Osteoblast (primary cell): ENCODE measurements around the gene AIF1. TPM values are rescaled to one million over a fixed set of nuclear protein-coding genes. Genes with fewer than 3 reads are reported as not detected.

Experiments used
- DNase-seq: peaks from one replicate; pipeline ENCODE4 v3.0.0; 2011; ENCODE audit warnings: low spot score, mixed read lengths; ENCODE audit not compliant: insufficient read length; ENCODE audit errors: missing footprints
- H2AFZ ChIP-seq: 2 replicates; pipeline ENCODE4 v1.6.0; 2011; ENCODE audit warnings: mild to moderate bottlenecking, low read length
- H3K27ac ChIP-seq: 2 replicates; pipeline ENCODE4 v1.5.1; 2011; ENCODE audit warnings: mild to moderate bottlenecking, low read depth, low read length, moderate library complexity
- H3K27me3 ChIP-seq: 2 replicates; pipeline ENCODE4 v1.6.0; 2012; ENCODE audit warnings: mild to moderate bottlenecking, control low read depth, inconsistent platforms, low read length, moderate library complexity; ENCODE audit not compliant: insufficient read depth
- H3K36me3 ChIP-seq: 2 replicates; pipeline ENCODE4 v1.5.1; 2011; ENCODE audit warnings: mild to moderate bottlenecking, low read length, control low read depth, moderate library complexity; ENCODE audit not compliant: insufficient read depth
- H3K4me1 ChIP-seq: 2 replicates; pipeline ENCODE4 v1.5.1; 2011; ENCODE audit warnings: mild to moderate bottlenecking, low read length, control low read depth, moderate library complexity; ENCODE audit not compliant: insufficient read depth
- H3K4me2 ChIP-seq: 2 replicates; pipeline ENCODE4 v1.6.0; 2011; ENCODE audit warnings: mild to moderate bottlenecking, low read length; ENCODE audit not compliant: insufficient read depth
- H3K4me3 ChIP-seq: fragments of 200-600 bp; sonication (generic); 3 replicates; pipeline ENCODE4 v1.5.1; 2012; ENCODE audit warnings: mild to moderate bottlenecking, low read length, inconsistent platforms; ENCODE audit not compliant: insufficient read depth
- H3K79me2 ChIP-seq: 2 replicates; pipeline ENCODE4 v1.6.0; 2012; ENCODE audit warnings: mild to moderate bottlenecking, low read length, control low read depth, inconsistent platforms; ENCODE audit not compliant: insufficient read depth
- H3K9me3 ChIP-seq: 2 replicates; pipeline ENCODE4 v1.5.1; 2011; ENCODE audit warnings: low read depth, low read length, control low read depth
- H4K20me1 ChIP-seq: 2 replicates; pipeline ENCODE4 v1.6.0; 2012; ENCODE audit warnings: mild to moderate bottlenecking, low read length, control low read depth; ENCODE audit not compliant: insufficient read depth
- CTCF ChIP-seq: IDR thresholded peaks from 2 replicates; pipeline ENCODE4 v1.5.1; 2011; ENCODE audit warnings: mild to moderate bottlenecking, low read depth, low read length, moderate library complexity; ENCODE audit errors: extremely low read depth
- total RNA-seq: library from RNA; depleted of rRNA; stranded (reverse); fragments of >200 nt; gene quantifications from 2 replicates; pipeline ENCODE4 v1.2.3, GENCODE V29; 2012

AIF1 gene
- total RNA-seq, 1 donor: 0.36 TPM

- H3K79me2 ChIP-seq: no peaks in the 10 kb centered on the region
- no peak overlapping the region for H2AFZ ChIP-seq
- H3K36me3 ChIP-seq: no peaks in the 10 kb centered on the region
- H3K27me3 ChIP-seq: no peaks in the 10 kb centered on the region
- peak; percentile 80 for DNase-seq
- TF ChIP-seq CTCF: no peak
- peaks cover 2% of the 10 kb centered on the region for H3K4me1 ChIP-seq
- H3K4me2 ChIP-seq: no peak overlapping the region
- H4K20me1 ChIP-seq: no peaks in the 10 kb centered on the region
- no peak overlapping the region for H3K4me3 ChIP-seq
- no peak overlapping the region for H3K27ac ChIP-seq
- no peaks in the 10 kb centered on the region for H3K9me3 ChIP-seq
These were observed 40.6 kb upstream of the AIF1 start for GRCh38 chr6:31574106-31575061.

- no peaks in the 10 kb centered on the region for H3K36me3 ChIP-seq
- H3K4me3 ChIP-seq: peak within 1 kb of the TSS; percentile 23
- DNase-seq: peak; percentile 92
- no peaks in the 10 kb centered on the region for H3K9me3 ChIP-seq
- peak within 1 kb of the TSS; percentile 7 for H2AFZ ChIP-seq
- no peaks in the 10 kb centered on the region for H3K27me3 ChIP-seq
- TF ChIP-seq CTCF: no peak
- H3K27ac ChIP-seq: no peak within 1 kb of the TSS
- H4K20me1 ChIP-seq: no peaks in the 10 kb centered on the region
- no peaks in the 10 kb centered on the region for H3K79me2 ChIP-seq
- H3K4me1 ChIP-seq: peaks cover 3% of the 10 kb centered on the region
- H3K4me2 ChIP-seq: peak within 1 kb of the TSS; percentile 30
These were observed 39.6 kb upstream of the AIF1 start, which contains the start of gene TNF for GRCh38 chr6:31575335-31575901. Gene TNF, plus strand, starts transcription at chr6:31575565. Its CDS starts 177 bp downstream, at chr6:31575742.

- no peak for TF ChIP-seq CTCF
- Histone ChIP-seq H3K79me2 (no peaks in the 10 kb centered on the region), H4K20me1 (no peaks in the 10 kb centered on the region), H3K27ac (no peak overlapping the region), H3K4me3 (no peak overlapping the region), H3K9me3 (no peaks in the 10 kb centered on the region), H3K27me3 (no peaks in the 10 kb centered on the region), H3K4me1 (peaks cover 6% of the 10 kb centered on the region), H2AFZ (no peak overlapping the region), H3K36me3 (no peaks in the 10 kb centered on the region), H3K4me2 (no peak overlapping the region)
- peak; percentile 79 for DNase-seq
These were observed 38.9 kb upstream of the AIF1 start for GRCh38 chr6:31575952-31576685.
